Stimulated activated CD4-positive, alpha-beta T cell treated with anti-CD3 and anti-CD28 coated beads, Interleukin-1b, Interleukin-23, amount 100 ng/mL, for 1 hour (primary cell): Measurements from ENCODE around the gene SLC29A1.

Experiments
- DNase-seq, 2 donors: peaks; one replicate each; pipeline ENCODE4 v3.0.0-alpha.2; 2020; ENCODE audit warnings: low read depth in 2 of 2

The SLC29A1 gene

GRCh38 chr6:44268095-44268628, 44.8 kb downstream of the SLC29A1 start:
- DNase-seq: no peak

DNA sequence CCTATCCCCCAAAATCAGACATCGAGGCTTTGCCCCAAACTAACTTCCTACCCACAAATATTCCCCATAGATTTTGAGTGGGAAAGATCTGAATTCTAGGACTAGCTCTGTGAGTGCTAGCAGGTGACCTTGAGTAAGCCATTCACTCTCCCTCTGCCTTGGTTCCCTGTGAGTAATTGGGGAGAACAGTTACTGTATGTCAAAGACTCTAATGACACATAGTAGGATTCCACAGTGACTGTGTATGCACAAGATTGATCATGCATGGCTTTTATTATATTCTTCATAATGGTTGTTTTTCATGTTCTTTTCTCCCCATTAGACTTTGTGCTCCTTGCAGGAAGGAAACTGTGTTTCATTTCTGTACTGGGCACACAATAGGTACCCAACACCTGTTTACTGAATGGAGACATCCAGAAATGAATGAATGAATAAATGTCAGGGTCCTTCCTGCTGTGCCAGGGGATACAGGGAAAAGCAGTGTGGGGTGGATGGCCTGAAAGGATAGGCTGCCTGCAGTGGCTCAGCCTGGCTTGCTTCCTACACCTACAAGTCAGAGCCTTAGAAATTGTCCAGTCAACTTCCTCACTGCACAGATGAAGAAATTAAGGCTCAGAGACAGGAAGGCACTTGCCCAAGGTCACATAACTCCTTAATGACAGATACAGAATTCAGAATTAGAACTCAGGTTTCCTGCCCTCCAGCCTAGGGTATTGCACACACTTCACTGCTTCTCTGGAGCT, 46.0 kb downstream of the SLC29A1 start:
- DNase-seq: no peak

DNA sequence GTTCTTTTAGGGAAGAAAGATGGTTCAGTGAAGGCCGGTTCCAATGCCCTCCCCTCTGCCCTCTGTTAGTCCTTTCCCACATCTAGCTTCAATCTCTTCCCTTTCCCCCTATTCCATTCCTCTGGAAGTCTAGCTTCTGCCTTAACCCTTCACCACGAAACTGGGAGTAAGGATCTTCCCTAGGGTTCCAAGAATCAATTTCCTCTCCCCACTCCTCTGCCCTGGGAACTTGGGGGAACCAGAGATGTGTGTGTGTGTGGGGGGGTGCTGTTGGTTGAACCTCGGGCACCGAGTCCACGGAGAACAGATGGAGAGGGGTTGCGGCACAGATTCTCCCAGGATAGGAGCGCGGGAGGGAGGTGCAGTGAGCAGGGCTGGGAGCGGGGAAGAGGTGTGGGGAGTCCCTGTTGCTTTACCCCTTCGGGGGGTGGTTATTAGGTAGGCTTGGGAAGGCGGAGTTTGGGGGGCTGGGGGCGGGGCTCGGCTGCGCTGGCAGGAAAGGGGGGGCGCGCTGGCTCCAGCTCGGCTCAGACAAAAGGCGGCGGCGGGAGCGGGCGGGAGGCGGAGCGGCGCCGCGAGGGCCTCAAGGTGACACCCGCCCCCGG, 46.6 kb downstream of the SLC29A1 start, which contains the start of gene TMEM151B:
Gene TMEM151B, plus strand, starts transcription at position 530 of the 605 bp plus-strand sequence. CDS start 293 bp downstream, outside the sequence.
- no peak for DNase-seq

- no peak for DNase-seq
These were observed 47.4 kb downstream of the SLC29A1 start for GRCh38 chr6:44270526-44271405.

DNA sequence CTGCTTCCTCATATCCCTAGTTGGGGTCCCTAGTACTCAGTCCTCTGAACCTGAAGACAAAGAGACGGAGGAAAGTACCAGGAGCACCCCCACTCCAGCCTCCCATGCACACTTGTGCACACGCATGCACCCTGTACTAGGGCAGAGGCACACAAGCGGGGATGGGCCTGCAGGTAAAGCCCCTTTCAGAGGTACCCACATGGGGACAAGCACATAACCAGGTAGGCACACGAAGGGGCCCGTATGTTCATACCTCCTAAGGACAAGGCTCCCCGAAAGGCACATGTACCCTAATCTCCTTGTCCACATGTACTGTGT, 48.0 kb downstream of the SLC29A1 start:
- DNase-seq: no peak

GRCh38 chr6:44271914-44272313, 48.5 kb downstream of the SLC29A1 start:
- DNase-seq: no peak

- DNase-seq: no peak
These were observed 49.1 kb downstream of the SLC29A1 start for GRCh38 chr6:44272529-44272928.

DNA sequence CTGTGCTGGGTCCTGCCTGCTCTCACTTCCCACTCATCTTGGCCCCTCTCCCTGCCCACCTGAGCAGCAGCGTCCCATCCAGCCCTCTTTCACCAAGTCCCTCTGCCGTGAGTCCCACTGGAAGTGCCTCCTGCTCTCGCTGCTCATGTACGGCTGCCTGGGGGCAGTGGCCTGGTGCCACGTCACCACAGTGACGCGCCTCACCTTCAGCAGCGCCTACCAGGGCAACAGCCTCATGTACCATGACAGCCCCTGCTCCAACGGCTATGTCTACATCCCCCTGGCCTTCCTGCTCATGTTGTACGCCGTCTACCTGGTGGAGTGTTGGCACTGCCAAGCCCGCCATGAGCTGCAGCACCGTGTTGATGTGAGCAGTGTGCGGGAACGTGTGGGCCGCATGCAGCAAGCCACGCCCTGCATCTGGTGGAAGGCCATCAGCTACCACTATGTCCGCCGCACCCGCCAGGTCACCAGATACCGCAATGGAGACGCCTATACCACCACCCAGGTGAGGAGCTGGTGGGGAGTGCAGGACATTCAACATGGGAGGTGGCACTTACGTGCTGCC, 49.7 kb downstream of the SLC29A1 start:
- no peak for DNase-seq

- DNase-seq: no peak
These were observed 50.2 kb downstream of the SLC29A1 start for GRCh38 chr6:44273617-44274016.

- no peak for DNase-seq
These were observed 51.9 kb downstream of the SLC29A1 start for GRCh38 chr6:44275271-44275748.

- DNase-seq: no peak
These were observed 52.6 kb downstream of the SLC29A1 start for GRCh38 chr6:44275749-44276648.

DNA sequence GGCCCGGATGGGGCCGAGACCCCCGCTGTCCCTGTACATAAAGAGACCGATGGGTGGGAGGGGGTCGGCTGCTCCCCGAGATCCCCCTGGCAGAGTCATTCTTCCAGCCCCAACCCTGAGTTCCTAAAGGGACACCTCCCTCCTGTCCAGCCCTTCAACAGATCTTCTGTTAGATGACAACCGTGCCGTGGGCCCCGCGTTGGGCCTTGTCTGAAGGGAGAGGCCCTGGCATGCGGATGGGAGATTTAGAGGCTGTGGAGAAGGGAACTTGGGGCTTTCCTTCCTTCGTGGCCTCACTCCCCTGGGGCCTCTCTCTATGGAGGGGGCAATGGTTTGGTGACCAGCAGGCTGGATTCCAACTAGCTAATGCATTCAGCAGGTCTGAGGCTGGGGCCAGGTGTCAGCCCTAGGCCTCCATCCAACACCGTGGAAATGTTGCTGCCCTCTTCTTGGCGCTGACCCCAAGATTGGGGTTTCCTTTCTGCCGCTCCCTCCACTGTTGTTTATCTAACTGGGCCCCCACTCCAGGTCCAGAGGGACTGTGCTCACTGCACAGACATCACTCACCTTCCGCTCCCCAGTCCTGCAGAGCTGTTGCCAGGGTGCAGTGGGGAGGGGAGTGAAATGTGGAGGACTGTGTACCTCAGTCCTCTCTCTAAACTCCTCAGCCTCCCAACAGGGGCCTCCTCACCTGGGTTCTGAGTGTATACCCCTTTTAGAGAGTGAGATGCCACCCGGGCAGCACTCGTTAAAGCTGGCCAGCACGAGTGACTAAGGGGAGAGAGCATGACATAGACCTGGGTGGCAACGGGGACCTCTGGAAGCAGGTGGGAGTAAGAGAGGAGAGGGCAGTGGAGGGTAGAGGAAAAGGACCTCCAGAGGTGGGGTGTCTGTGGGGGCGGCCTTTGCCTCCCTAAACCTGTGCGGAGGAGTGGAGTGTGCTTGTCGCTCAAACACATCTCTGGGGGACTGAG, 53.6 kb downstream of the SLC29A1 start:
- no peak for DNase-seq

GRCh38 chr6:44277763-44278162, 54.4 kb downstream of the SLC29A1 start:
- DNase-seq: no peak

DNA sequence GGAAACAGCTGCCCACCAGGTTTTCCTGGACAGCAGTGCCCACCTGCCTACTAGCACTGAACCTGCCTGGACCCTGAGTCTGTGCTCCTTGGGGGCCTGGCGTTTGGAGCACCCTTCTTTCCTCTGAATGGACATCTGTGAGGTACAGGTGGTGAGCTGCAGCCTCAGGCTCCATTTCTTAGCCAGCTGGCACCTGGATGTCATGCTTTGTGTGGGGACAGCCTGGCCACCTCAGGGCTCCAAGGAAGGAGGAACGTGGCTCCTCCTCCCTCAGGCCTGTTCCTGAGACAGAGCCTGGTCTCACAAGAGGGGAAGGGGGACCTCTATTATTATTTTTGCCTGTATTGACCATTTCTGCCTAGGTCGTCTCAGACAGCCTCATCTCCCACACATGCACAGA, 54.9 kb downstream of the SLC29A1 start:
- no peak for DNase-seq

- no peak for DNase-seq
These were observed 55.6 kb downstream of the SLC29A1 start for GRCh38 chr6:44278774-44279697.
